Esophagus squamous epithelium (tissue), 5 donors: Measurements from ENCODE around the gene CCDC82. TPM values are rescaled to one million over a fixed set of nuclear protein-coding genes. Genes with fewer than 3 reads are reported as not detected.

Experiments used
- DNase-seq: peaks from one replicate; lab custom pipeline; 2025; lab: John Stamatoyannopoulos, UW
- H3K27ac ChIP-seq, 4 donors: fragments of 200-600 bp; sonication (generic); one replicate each; pipeline ENCODE4 v1.5.1; 2016 to 2019; ENCODE audit warnings: mild to moderate bottlenecking in 1 of 4
- H3K27me3 ChIP-seq, 4 donors: fragments of 200-600 bp; sonication (generic); 1 replicate in 3 of 4; 2 replicates in 1 of 4; pipeline versions ENCODE4 v1.5.1 to v1.6.0; 2017 to 2021; ENCODE audit warnings: antibody characterized with exemption in 1 of 4
- H3K36me3 ChIP-seq, 3 donors: fragments of 200-600 bp; sonication (generic); one replicate each; pipeline ENCODE4 v1.5.1; 2016 to 2019
- H3K4me1 ChIP-seq, 3 donors: fragments of 200-600 bp; sonication (generic); one replicate each; pipeline ENCODE4 v1.5.1; 2017 to 2019
- H3K4me3 ChIP-seq, 4 donors: fragments of 200-600 bp; sonication (generic); 1 replicate in 3 of 4; 2 replicates in 1 of 4; pipeline ENCODE4 v1.5.1; 2016 to 2019; ENCODE audit warnings: mild to moderate bottlenecking in 2 of 4, moderate library complexity in 1 of 4
- H3K9me3 ChIP-seq, 3 donors: fragments of 200-600 bp; sonication (generic); one replicate each; pipeline ENCODE4 v1.5.1; 2016 to 2019
- POLR2A ChIP-seq, 4 donors: fragments of 450-650 bp; IDR thresholded peaks; one replicate each; pipeline ENCODE4 v1.6.1; 2017; ENCODE audit warnings: antibody characterized with exemption in 4 of 4, mild to moderate bottlenecking in 4 of 4, moderate library complexity in 3 of 4
- WGBS, 2 donors: methylation state at CpG; one replicate each; pipeline ENCODE4 v1.1.5; 2018; 5-methylcytosine and 5-hydroxymethylcytosine counted together
- intact Hi-C: fragments of 100-400 bp; cut with DNase I; formaldehyde crosslinking; loops from one replicate; pipeline ENCODE4 v1.15.0; 2022
- total RNA-seq, 4 donors: library from RNA; depleted of rRNA; stranded (reverse); fragments of >200 nt; gene quantifications; one replicate each; pipeline ENCODE4 v1.1.0, GENCODE V29; 2016
- TF ChIP-seq, protein P1 (sequence below), 6 experiments: fragments of 450-650 bp in 4 of 6; fragments of 200-600 bp in 2 of 6; sonication (generic) in 2 of 6; IDR thresholded peaks; one replicate each; pipeline ENCODE4 v1.5.1; 2016 to 2019; ENCODE audit warnings: antibody characterized with exemption in 6 of 6, mild to moderate bottlenecking in 4 of 6, moderate library complexity in 4 of 6
- donor health status: DM: yes; HTN: yes; CAD: no.

Gene CCDC82
- total RNA-seq, 4 donors from 2014 or later: 8.8 to 18.7 (median 10.0) TPM

- intact Hi-C loops: loop anchor here (10.0 kb wide), 1 partner anchor 76 kb away; no protein-coding TSS in a partner anchor
- H3K4me3 ChIP-seq: no peak overlapping the region
- no peak for DNase-seq
- H3K4me1 ChIP-seq: peaks cover 0 to 66% (median 7%) of the 10 kb centered on the region in 3 donors
- H3K36me3 ChIP-seq: peaks cover 0 to 8% (median 0%) of the 10 kb centered on the region in 3 donors
- 93 to 97% methylated on average over 4 of the region's 4 CpGs for WGBS, 2 donors
- TF ChIP-seq, protein P1, sequence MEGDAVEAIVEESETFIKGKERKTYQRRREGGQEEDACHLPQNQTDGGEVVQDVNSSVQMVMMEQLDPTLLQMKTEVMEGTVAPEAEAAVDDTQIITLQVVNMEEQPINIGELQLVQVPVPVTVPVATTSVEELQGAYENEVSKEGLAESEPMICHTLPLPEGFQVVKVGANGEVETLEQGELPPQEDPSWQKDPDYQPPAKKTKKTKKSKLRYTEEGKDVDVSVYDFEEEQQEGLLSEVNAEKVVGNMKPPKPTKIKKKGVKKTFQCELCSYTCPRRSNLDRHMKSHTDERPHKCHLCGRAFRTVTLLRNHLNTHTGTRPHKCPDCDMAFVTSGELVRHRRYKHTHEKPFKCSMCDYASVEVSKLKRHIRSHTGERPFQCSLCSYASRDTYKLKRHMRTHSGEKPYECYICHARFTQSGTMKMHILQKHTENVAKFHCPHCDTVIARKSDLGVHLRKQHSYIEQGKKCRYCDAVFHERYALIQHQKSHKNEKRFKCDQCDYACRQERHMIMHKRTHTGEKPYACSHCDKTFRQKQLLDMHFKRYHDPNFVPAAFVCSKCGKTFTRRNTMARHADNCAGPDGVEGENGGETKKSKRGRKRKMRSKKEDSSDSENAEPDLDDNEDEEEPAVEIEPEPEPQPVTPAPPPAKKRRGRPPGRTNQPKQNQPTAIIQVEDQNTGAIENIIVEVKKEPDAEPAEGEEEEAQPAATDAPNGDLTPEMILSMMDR (IDR thresholded peaks at IDR 0.05): no peak
- no peak for TF ChIP-seq POLR2A (IDR thresholded peaks at IDR 0.05)
- H3K27me3 ChIP-seq: no peaks in the 10 kb centered on the region
- no peaks in the 10 kb centered on the region for H3K9me3 ChIP-seq
- no peak overlapping the region for H3K27ac ChIP-seq
Measured at GRCh38 chr11:96330511-96330859, 59.2 kb downstream of the CCDC82 start.

DNA sequence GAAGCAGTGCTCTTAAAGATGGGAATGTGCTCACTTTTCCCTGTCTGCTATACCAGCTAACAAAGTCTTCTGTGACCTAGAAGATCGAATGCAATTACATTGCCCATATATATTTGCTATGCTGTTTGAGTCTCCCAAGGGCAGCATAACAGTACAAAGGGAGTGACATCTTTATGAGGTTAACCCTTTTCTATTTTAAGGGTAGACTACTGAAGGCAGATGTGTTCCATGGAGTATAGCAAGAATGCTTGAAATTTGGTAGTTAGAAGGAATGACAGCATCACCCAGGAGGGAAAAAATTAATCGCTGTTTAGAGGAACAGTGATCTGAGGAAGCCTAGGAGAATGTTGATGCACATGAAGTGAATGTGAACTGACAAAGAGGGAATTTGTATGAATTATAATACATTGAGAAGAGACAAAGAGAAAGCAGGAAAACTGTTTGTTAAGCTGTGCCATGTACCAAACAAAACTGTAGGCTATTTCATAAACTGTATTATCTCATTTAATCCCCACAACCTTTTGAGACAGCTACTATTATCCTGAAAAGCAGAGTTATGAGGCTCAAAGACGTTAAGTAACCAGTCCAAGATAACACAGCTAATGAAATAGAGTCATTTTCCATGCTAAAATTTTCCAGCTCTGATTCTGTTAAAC lies 59.7 kb downstream of the CCDC82 start:
- intact Hi-C loops: loop anchor here (10.0 kb wide), 1 partner anchor 75 kb away; no protein-coding TSS in a partner anchor
- no peak for DNase-seq
- no peak overlapping the region for H3K4me3 ChIP-seq
- H3K4me1 ChIP-seq: peaks cover 0 to 68% (median 7%) of the 10 kb centered on the region in 3 donors
- peaks cover 0 to 5% (median 0%) of the 10 kb centered on the region in 3 donors for H3K36me3 ChIP-seq
- no peaks in the 10 kb centered on the region for H3K9me3 ChIP-seq
- 79 to 85% methylated on average over 3 of the region's 3 CpGs for WGBS, 2 donors
- TF ChIP-seq, protein P1 (IDR thresholded peaks at IDR 0.05): no peak
- TF ChIP-seq POLR2A (IDR thresholded peaks at IDR 0.05): no peak
- H3K27me3 ChIP-seq: no peaks in the 10 kb centered on the region
- H3K27ac ChIP-seq: no peak overlapping the region

GRCh38 chr11:96329419-96329818 lies 60.3 kb downstream of the CCDC82 start:
- H3K27me3 ChIP-seq: no peaks in the 10 kb centered on the region
- no peak overlapping the region for H3K4me3 ChIP-seq
- H3K36me3 ChIP-seq: no peaks in the 10 kb centered on the region
- DNase-seq: no peak
- TF ChIP-seq POLR2A (IDR thresholded peaks at IDR 0.05): no peak
- TF ChIP-seq, protein P1 (IDR thresholded peaks at IDR 0.05): no peak
- H3K9me3 ChIP-seq: no peaks in the 10 kb centered on the region
- H3K27ac ChIP-seq: no peak overlapping the region
- 87 to 100% methylated on average over 1 of the region's 1 CpG for WGBS, 2 donors
- intact Hi-C loops: no loop called here
- H3K4me1 ChIP-seq: peaks cover 0 to 74% (median 10%) of the 10 kb centered on the region in 3 donors

DNA sequence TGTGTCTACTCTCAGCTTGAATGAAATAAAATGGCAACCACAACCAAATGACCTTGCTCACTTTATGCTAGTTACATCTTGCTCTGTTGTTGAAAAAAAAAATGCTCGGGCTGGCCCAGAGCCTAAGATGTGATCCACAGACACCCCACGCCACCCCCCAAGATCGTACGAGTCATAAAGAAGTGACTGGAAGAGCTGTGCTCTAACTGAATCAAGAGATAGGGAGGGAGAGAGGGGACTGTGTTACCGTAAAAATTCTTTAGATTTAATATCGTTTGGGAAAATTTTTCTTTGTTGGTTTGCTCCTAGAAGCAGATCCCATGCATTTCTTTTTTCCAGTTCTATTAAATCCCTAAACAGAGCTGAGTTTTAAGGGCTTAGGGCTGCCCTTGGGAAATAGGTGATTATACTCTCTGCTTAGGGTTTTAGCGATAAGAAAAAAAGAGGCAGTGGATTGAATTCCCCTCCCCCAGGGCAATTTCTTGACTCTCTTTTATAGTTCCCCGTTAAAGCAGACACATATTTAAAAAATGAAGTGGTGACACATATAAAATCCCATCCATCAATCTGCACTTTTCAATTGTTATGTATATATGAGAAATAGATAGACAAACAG lies 61.2 kb downstream of the CCDC82 start:
- intact Hi-C loops: no loop called here
- Histone ChIP-seq H3K27me3 (no peaks in the 10 kb centered on the region), H3K36me3 (no peaks in the 10 kb centered on the region), H3K4me3 (no peak overlapping the region), H3K27ac (no peak overlapping the region), H3K9me3 (no peaks in the 10 kb centered on the region), H3K4me1 (peaks cover 0 to 71% (median 10%) of the 10 kb centered on the region in 3 donors)
- 43 to 68% methylated on average over 8 of the region's 8 CpGs for WGBS, 2 donors
- TF ChIP-seq POLR2A (IDR thresholded peaks at IDR 0.05): no peak
- TF ChIP-seq, protein P1 (IDR thresholded peaks at IDR 0.05): no peak
- DNase-seq: no peak

GRCh38 chr11:96326959-96327358 lies 62.8 kb downstream of the CCDC82 start:
- 86% methylated on average over 7 of the region's 7 CpGs for WGBS, 2 donors
- intact Hi-C loops: no loop called here
- Histone ChIP-seq H3K27me3 (no peaks in the 10 kb centered on the region), H3K9me3 (no peaks in the 10 kb centered on the region), H3K4me3 (no peak overlapping the region), H3K36me3 (peaks cover 0 to 10% (median 0%) of the 10 kb centered on the region in 3 donors), H3K27ac (no peak overlapping the region), H3K4me1 (peaks cover 0 to 56% (median 3%) of the 10 kb centered on the region in 3 donors)
- TF ChIP-seq POLR2A (IDR thresholded peaks at IDR 0.05): no peak
- TF ChIP-seq, protein P1 (IDR thresholded peaks at IDR 0.05): no peak
- DNase-seq: no peak
